ENCODE measurements around the gene MAP3K5. TPM values are rescaled to one million over a fixed set of nuclear protein-coding genes. Genes with fewer than 3 reads are reported as not detected.

The MAP3K5 gene
- total RNA-seq, 1 experiment from 2014 or later = 2.1 TPM

GRCh38 chr6:136521427-136521826 is 270.9 kb downstream of the MAP3K5 start:
- peaks cover 9% of the 10 kb centered on the region for H3K4me1 ChIP-seq
- TF ChIP-seq, protein P1, sequence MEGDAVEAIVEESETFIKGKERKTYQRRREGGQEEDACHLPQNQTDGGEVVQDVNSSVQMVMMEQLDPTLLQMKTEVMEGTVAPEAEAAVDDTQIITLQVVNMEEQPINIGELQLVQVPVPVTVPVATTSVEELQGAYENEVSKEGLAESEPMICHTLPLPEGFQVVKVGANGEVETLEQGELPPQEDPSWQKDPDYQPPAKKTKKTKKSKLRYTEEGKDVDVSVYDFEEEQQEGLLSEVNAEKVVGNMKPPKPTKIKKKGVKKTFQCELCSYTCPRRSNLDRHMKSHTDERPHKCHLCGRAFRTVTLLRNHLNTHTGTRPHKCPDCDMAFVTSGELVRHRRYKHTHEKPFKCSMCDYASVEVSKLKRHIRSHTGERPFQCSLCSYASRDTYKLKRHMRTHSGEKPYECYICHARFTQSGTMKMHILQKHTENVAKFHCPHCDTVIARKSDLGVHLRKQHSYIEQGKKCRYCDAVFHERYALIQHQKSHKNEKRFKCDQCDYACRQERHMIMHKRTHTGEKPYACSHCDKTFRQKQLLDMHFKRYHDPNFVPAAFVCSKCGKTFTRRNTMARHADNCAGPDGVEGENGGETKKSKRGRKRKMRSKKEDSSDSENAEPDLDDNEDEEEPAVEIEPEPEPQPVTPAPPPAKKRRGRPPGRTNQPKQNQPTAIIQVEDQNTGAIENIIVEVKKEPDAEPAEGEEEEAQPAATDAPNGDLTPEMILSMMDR (IDR thresholded peaks at IDR 0.05; ENCODE audit: insufficient read depth in 1 of 2, low read depth in 1 of 2, low read length in 1 of 2, severe bottlenecking in 1 of 2, unreplicated experiment in 1 of 2) = no peak
- Mint-ChIP-seq H3K27me3 (ENCODE audit: insufficient read depth, unreplicated experiment) (no peaks in the 10 kb centered on the region), H3K9me3 (ENCODE audit: unreplicated experiment) (no peaks in the 10 kb centered on the region), H3K36me3 (ENCODE audit: insufficient read depth, unreplicated experiment) (peaks cover 12% of the 10 kb centered on the region), H3K4me3 (ENCODE audit: unreplicated experiment) (no peak overlapping the region), H3K27ac (ENCODE audit: unreplicated experiment) (no peak overlapping the region), H3K4me1 (ENCODE audit: low read depth, unreplicated experiment) (peaks cover 8% of the 10 kb centered on the region)
- H3K27me3 ChIP-seq (replicated peaks; ENCODE audit: control insufficient read depth, insufficient read depth, low read length) = no peaks in the 10 kb centered on the region
- ChIA-PET CTCF (no interaction called here), POLR2A (no interaction called here)
- no peak overlapping the region for H3K4me3 ChIP-seq (ENCODE audit: low read depth, low read length)
- no peaks in the 10 kb centered on the region for H3K36me3 ChIP-seq (ENCODE audit: control insufficient read depth, insufficient read depth, low read length)
- no peaks in the 10 kb centered on the region for H3K9me3 ChIP-seq
- intact Hi-C loops (cut with micrococcal nuclease; ENCODE audit: unreplicated experiment) = no loop called here
- BruUV-seq (replicated peaks) = no TSS peak
- no peak for DNase-seq

DNA sequence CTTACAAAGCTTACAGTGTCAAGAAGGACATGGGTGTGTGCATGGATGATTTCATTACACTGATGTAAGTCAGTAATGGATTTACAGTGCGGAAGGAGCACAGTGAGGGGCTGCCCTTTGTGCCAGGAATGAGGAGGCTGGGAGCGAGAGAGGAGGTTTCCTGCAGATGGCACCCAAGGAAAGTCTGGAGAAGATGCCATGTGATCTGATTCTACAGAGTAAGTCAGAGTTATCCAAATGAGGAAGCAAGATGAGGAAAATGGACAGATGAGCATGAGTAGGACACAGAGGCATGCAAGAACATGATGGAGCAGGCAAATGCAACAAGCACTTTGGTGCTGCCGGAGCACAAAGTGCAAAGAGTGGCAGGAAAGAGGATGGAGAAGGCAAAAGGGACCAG is 271.8 kb downstream of the MAP3K5 start:
- no TSS peak for BruUV-seq (replicated peaks)
- intact Hi-C loops (cut with micrococcal nuclease; ENCODE audit: unreplicated experiment) = no loop called here
- Mint-ChIP-seq H3K9me3 (ENCODE audit: unreplicated experiment) (no peaks in the 10 kb centered on the region), H3K27ac (ENCODE audit: unreplicated experiment) (no peak overlapping the region), H3K4me1 (ENCODE audit: low read depth, unreplicated experiment) (peaks cover 8% of the 10 kb centered on the region), H3K4me3 (ENCODE audit: unreplicated experiment) (no peak overlapping the region), H3K27me3 (ENCODE audit: insufficient read depth, unreplicated experiment) (no peaks in the 10 kb centered on the region), H3K36me3 (ENCODE audit: insufficient read depth, unreplicated experiment) (peaks cover 6% of the 10 kb centered on the region)
- DNase-seq = no peak
- no peak overlapping the region for H3K4me3 ChIP-seq (ENCODE audit: low read depth, low read length)
- ChIA-PET POLR2A (no interaction called here), CTCF (no interaction called here)
- H3K36me3 ChIP-seq (ENCODE audit: control insufficient read depth, insufficient read depth, low read length) = no peaks in the 10 kb centered on the region
- H3K9me3 ChIP-seq = no peaks in the 10 kb centered on the region
- no peaks in the 10 kb centered on the region for H3K27me3 ChIP-seq (replicated peaks; ENCODE audit: control insufficient read depth, insufficient read depth, low read length)
- TF ChIP-seq, protein P1 (IDR thresholded peaks at IDR 0.05; ENCODE audit: insufficient read depth in 1 of 2, low read depth in 1 of 2, low read length in 1 of 2, severe bottlenecking in 1 of 2, unreplicated experiment in 1 of 2) = no peak
- peaks cover 9% of the 10 kb centered on the region; the same call in 1 of the 2 replicates for H3K4me1 ChIP-seq

DNA sequence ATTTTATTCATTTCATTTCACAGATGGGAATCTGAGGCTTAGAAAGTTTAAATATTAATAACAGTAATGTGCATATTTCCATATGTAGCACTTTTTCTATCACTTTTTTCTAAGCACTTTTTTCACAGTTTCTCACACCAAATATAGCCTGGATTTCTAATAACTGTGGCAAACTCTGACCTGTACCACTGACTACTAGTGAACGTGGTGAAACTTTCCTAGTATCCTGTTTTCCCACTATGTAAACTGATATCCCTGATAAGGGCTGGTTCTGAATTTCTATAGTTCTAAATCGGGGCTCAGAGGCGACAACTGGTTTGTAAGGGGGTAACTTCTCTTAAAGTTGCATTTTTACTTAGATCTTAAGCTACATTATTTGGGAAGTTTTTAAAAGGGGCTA is 274.7 kb downstream of the MAP3K5 start:
- ChIA-PET POLR2A (no interaction called here), CTCF (no interaction called here)
- no peaks in the 10 kb centered on the region for H3K4me1 ChIP-seq
- H3K4me3 ChIP-seq (ENCODE audit: low read depth, low read length) = no peak overlapping the region
- Mint-ChIP-seq H3K9me3 (ENCODE audit: unreplicated experiment) (no peaks in the 10 kb centered on the region), H3K4me1 (ENCODE audit: low read depth, unreplicated experiment) (no peaks in the 10 kb centered on the region), H3K27me3 (ENCODE audit: insufficient read depth, unreplicated experiment) (no peaks in the 10 kb centered on the region), H3K27ac (ENCODE audit: unreplicated experiment) (no peak overlapping the region), H3K36me3 (ENCODE audit: insufficient read depth, unreplicated experiment) (peaks cover 21% of the 10 kb centered on the region), H3K4me3 (ENCODE audit: unreplicated experiment) (no peak overlapping the region)
- no peaks in the 10 kb centered on the region for H3K27me3 ChIP-seq (replicated peaks; ENCODE audit: control insufficient read depth, insufficient read depth, low read length)
- no peak for DNase-seq
- 0 out of 2 replicates have a peak, but pooled peaks cover 2% of the 10 kb centered on the region for H3K36me3 ChIP-seq (ENCODE audit: control insufficient read depth, insufficient read depth, low read length)
- H3K9me3 ChIP-seq = no peaks in the 10 kb centered on the region
- intact Hi-C loops (cut with micrococcal nuclease; ENCODE audit: unreplicated experiment) = no loop called here
- BruUV-seq (replicated peaks) = no TSS peak
- TF ChIP-seq, protein P1 (IDR thresholded peaks at IDR 0.05; ENCODE audit: insufficient read depth in 1 of 2, low read depth in 1 of 2, low read length in 1 of 2, severe bottlenecking in 1 of 2, unreplicated experiment in 1 of 2) = no peak
